H1 (cell line): ENCODE data around the gene SHLD3.

Experiments used
- CEBPB ChIP-seq: IDR thresholded peaks from 2 replicates; pipeline ENCODE4 v1.6.1; 2012; ENCODE audit warnings: low read depth, low read length
- EGR1 ChIP-seq: IDR thresholded peaks from 2 replicates; pipeline ENCODE4 v1.6.1; 2011; ENCODE audit warnings: low read depth, low read length, borderline replicate concordance
- FOSL1 ChIP-seq: IDR thresholded peaks from 2 replicates; pipeline ENCODE4 v1.6.1; 2011; ENCODE audit warnings: mild to moderate bottlenecking, low read depth, low read length, moderate library complexity; ENCODE audit not compliant: insufficient read depth
- JUN ChIP-seq: IDR thresholded peaks from 2 replicates; pipeline ENCODE4 v1.6.1; 2011; ENCODE audit warnings: low read depth, mild to moderate bottlenecking, improper control_type of control experiment, low read length
- MAFK ChIP-seq: IDR thresholded peaks from 2 replicates; pipeline ENCODE4 v1.6.1; 2012; ENCODE audit warnings: low read depth, mild to moderate bottlenecking, improper control_type of control experiment, low read length
- NRF1 ChIP-seq: IDR thresholded peaks from 2 replicates; pipeline ENCODE4 v1.6.1; 2011; ENCODE audit warnings: mild to moderate bottlenecking, low read depth, low read length, improper control_type of control experiment
- RXRA ChIP-seq: IDR thresholded peaks from 2 replicates; pipeline ENCODE4 v1.6.1; 2011; ENCODE audit warnings: low read depth, mild to moderate bottlenecking, low read length, moderate library complexity; ENCODE audit not compliant: insufficient read depth
- SIN3A ChIP-seq, 2 experiments: IDR thresholded peaks in 1 of 2; conservative IDR thresholded peaks in 1 of 2; 2 replicates each; pipeline ENCODE4 v1.6.1; 2011 to 2012; ENCODE audit warnings: low read length in 2 of 2, improper control_type of control experiment in 1 of 2, low read depth in 1 of 2, mild to moderate bottlenecking in 1 of 2
- SUZ12 ChIP-seq: fragments of 200-600 bp; sonication (generic); IDR thresholded peaks from 2 replicates; pipeline ENCODE4 v1.6.1; 2012; ENCODE audit warnings: mild to moderate bottlenecking, inconsistent platforms, low read length, moderate library complexity, mixed read lengths
- YY1 ChIP-seq: IDR thresholded peaks from 2 replicates; pipeline ENCODE4 v1.6.1; 2011; ENCODE audit warnings: low read depth, mild to moderate bottlenecking, low read length
- TF ChIP-seq, protein P1 (sequence below), 3 experiments: IDR thresholded peaks; 1 replicate in 2 of 3; 2 replicates in 1 of 3; pipeline versions ENCODE4 v1.5.1 to v1.6.1; 2011; ENCODE audit warnings: low read length in 3 of 3, mild to moderate bottlenecking in 3 of 3, inconsistent platforms in 2 of 3, low read depth in 1 of 3, moderate library complexity in 1 of 3; ENCODE audit not compliant: insufficient read depth in 1 of 3; ENCODE audit errors: control extremely low read depth in 1 of 3
- TF ChIP-seq, protein P2 (sequence below): IDR thresholded peaks from 2 replicates; pipeline ENCODE4 v1.6.1; 2012; ENCODE audit warnings: inconsistent platforms
- TF ChIP-seq, protein P3 (sequence below): fragments of 300-600 bp; sonication (generic); IDR thresholded peaks from 2 replicates; pipeline ENCODE4 v1.7.1; 2012; ENCODE audit warnings: low read length, moderate library complexity, mild to moderate bottlenecking, inconsistent platforms; ENCODE audit not compliant: insufficient replicate concordance
- TF ChIP-seq, protein P4 (sequence below): IDR thresholded peaks from 2 replicates; pipeline ENCODE4 v1.6.1; 2011; ENCODE audit warnings: low read depth, mild to moderate bottlenecking, low read length; ENCODE audit not compliant: insufficient read depth

DNA sequence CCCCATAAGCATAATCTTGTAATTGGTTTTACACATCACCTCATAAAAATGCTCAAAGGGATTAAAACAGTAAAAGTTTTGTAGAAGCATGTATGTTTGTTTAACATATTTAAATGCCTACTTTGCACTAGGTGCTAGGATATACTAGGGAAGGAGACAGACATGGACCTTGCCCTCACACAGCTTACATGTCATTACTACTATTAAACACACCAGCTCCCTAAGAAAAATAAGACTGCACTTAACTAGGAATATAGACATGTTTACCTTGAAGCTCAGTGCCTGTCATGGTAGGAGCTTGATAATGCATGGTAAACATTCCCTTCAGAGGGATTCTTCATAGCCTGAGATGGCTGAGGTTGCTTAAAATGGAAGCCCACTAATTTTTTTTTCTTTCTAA, 6.2 kb downstream of the SHLD3 start:
- TF ChIP-seq, protein P1, sequence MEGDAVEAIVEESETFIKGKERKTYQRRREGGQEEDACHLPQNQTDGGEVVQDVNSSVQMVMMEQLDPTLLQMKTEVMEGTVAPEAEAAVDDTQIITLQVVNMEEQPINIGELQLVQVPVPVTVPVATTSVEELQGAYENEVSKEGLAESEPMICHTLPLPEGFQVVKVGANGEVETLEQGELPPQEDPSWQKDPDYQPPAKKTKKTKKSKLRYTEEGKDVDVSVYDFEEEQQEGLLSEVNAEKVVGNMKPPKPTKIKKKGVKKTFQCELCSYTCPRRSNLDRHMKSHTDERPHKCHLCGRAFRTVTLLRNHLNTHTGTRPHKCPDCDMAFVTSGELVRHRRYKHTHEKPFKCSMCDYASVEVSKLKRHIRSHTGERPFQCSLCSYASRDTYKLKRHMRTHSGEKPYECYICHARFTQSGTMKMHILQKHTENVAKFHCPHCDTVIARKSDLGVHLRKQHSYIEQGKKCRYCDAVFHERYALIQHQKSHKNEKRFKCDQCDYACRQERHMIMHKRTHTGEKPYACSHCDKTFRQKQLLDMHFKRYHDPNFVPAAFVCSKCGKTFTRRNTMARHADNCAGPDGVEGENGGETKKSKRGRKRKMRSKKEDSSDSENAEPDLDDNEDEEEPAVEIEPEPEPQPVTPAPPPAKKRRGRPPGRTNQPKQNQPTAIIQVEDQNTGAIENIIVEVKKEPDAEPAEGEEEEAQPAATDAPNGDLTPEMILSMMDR (IDR thresholded peaks at IDR 0.05; ENCODE audit: control extremely low read depth in 1 of 3, insufficient read depth in 1 of 3, low read depth in 1 of 3, low read length in 3 of 3): no peak
- TF ChIP-seq JUN (no peak), NRF1 (no peak), RXRA (no peak), SIN3A (conservative IDR thresholded peaks at IDR 0.05 in 1 of 2, IDR thresholded peaks at IDR 0.05 in 1 of 2; ENCODE audit: low read depth in 1 of 2, low read length in 2 of 2) (no peak), YY1 (no peak), CEBPB (no peak), FOSL1 (no peak), SUZ12 (no peak), EGR1 (no peak), MAFK (no peak)
- TF ChIP-seq, protein P2, sequence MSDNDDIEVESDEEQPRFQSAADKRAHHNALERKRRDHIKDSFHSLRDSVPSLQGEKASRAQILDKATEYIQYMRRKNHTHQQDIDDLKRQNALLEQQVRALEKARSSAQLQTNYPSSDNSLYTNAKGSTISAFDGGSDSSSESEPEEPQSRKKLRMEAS: no peak
- TF ChIP-seq, protein P3, sequence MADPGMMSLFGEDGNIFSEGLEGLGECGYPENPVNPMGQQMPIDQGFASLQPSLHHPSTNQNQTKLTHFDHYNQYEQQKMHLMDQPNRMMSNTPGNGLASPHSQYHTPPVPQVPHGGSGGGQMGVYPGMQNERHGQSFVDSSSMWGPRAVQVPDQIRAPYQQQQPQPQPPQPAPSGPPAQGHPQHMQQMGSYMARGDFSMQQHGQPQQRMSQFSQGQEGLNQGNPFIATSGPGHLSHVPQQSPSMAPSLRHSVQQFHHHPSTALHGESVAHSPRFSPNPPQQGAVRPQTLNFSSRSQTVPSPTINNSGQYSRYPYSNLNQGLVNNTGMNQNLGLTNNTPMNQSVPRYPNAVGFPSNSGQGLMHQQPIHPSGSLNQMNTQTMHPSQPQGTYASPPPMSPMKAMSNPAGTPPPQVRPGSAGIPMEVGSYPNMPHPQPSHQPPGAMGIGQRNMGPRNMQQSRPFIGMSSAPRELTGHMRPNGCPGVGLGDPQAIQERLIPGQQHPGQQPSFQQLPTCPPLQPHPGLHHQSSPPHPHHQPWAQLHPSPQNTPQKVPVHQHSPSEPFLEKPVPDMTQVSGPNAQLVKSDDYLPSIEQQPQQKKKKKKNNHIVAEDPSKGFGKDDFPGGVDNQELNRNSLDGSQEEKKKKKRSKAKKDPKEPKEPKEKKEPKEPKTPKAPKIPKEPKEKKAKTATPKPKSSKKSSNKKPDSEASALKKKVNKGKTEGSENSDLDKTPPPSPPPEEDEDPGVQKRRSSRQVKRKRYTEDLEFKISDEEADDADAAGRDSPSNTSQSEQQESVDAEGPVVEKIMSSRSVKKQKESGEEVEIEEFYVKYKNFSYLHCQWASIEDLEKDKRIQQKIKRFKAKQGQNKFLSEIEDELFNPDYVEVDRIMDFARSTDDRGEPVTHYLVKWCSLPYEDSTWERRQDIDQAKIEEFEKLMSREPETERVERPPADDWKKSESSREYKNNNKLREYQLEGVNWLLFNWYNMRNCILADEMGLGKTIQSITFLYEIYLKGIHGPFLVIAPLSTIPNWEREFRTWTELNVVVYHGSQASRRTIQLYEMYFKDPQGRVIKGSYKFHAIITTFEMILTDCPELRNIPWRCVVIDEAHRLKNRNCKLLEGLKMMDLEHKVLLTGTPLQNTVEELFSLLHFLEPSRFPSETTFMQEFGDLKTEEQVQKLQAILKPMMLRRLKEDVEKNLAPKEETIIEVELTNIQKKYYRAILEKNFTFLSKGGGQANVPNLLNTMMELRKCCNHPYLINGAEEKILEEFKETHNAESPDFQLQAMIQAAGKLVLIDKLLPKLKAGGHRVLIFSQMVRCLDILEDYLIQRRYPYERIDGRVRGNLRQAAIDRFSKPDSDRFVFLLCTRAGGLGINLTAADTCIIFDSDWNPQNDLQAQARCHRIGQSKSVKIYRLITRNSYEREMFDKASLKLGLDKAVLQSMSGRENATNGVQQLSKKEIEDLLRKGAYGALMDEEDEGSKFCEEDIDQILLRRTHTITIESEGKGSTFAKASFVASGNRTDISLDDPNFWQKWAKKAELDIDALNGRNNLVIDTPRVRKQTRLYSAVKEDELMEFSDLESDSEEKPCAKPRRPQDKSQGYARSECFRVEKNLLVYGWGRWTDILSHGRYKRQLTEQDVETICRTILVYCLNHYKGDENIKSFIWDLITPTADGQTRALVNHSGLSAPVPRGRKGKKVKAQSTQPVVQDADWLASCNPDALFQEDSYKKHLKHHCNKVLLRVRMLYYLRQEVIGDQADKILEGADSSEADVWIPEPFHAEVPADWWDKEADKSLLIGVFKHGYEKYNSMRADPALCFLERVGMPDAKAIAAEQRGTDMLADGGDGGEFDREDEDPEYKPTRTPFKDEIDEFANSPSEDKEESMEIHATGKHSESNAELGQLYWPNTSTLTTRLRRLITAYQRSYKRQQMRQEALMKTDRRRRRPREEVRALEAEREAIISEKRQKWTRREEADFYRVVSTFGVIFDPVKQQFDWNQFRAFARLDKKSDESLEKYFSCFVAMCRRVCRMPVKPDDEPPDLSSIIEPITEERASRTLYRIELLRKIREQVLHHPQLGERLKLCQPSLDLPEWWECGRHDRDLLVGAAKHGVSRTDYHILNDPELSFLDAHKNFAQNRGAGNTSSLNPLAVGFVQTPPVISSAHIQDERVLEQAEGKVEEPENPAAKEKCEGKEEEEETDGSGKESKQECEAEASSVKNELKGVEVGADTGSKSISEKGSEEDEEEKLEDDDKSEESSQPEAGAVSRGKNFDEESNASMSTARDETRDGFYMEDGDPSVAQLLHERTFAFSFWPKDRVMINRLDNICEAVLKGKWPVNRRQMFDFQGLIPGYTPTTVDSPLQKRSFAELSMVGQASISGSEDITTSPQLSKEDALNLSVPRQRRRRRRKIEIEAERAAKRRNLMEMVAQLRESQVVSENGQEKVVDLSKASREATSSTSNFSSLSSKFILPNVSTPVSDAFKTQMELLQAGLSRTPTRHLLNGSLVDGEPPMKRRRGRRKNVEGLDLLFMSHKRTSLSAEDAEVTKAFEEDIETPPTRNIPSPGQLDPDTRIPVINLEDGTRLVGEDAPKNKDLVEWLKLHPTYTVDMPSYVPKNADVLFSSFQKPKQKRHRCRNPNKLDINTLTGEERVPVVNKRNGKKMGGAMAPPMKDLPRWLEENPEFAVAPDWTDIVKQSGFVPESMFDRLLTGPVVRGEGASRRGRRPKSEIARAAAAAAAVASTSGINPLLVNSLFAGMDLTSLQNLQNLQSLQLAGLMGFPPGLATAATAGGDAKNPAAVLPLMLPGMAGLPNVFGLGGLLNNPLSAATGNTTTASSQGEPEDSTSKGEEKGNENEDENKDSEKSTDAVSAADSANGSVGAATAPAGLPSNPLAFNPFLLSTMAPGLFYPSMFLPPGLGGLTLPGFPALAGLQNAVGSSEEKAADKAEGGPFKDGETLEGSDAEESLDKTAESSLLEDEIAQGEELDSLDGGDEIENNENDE: no peak
- TF ChIP-seq, protein P4, sequence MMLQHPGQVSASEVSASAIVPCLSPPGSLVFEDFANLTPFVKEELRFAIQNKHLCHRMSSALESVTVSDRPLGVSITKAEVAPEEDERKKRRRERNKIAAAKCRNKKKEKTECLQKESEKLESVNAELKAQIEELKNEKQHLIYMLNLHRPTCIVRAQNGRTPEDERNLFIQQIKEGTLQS: no peak
